GM11168 (cell line): Measurements from ENCODE around the gene EFCAB9.
"Not testable (repeated sequence)": the region's sequence is repeated elsewhere in the genome, so short reads cannot be mapped to it uniquely, and the experiment has no call there.

Experiments used
- in situ Hi-C: fragments of 300-500 bp; cut with MboI; formaldehyde crosslinking; loops from one replicate; pipeline ENCODE4 v1.12.0; 2022; ENCODE audit warnings: low sequenced_read_pairs; ENCODE audit not compliant: unreplicated experiment

EFCAB9 gene

DNA sequence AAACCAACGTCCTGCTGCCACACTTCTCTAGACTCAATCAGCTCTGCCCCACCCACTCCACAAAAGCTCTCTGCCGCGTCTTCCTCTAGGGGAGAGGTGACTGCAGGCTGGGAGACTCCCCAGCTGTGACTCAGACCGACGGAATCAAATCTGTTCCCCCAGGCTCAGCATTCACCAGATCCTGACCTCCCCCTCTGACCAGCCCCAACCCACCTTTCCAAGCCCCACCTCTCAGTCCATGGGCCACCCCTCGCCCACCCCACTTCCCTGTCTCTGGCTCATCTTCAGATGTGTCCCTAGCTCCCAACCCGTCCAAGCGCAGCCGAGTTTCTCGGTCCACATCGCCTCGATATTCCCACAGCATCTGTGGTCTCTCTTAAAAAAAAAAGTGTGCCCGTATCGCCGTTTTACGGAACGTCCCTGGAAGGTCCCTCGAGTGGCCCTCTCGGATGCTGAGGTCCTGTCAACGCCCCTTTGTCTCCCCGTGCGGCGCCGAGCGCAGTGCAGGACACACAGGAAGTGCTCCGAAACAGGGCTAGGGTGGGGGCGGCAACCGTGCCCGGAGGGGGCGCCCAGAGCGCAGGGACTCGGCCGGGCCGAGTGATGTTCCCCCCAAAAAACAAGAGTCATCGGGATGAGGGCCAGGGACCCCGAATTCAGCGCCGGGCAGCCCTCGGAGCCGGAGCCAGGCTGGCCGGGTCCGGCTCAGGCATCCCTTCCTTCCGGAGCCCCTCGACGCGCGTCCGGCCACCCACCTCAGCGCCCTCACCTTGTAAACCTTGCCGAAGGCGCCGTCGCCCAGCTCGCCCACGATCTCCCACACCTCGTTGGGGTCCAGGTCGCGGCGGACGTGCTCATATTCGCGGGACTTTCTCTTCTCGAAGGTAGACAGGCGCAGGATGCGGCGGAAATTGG is 6.6 kb upstream of the EFCAB9 start:
- in situ Hi-C loops: no loop called here

- in situ Hi-C loops: no loop called here
Observed at GRCh38 chr5:172188033-172188892, 5.7 kb upstream of the EFCAB9 start, which contains the start of gene STK10. TSS of gene STK10 (minus strand) at chr5:172188224. CDS start at chr5:172188042, 182 bp downstream.

DNA sequence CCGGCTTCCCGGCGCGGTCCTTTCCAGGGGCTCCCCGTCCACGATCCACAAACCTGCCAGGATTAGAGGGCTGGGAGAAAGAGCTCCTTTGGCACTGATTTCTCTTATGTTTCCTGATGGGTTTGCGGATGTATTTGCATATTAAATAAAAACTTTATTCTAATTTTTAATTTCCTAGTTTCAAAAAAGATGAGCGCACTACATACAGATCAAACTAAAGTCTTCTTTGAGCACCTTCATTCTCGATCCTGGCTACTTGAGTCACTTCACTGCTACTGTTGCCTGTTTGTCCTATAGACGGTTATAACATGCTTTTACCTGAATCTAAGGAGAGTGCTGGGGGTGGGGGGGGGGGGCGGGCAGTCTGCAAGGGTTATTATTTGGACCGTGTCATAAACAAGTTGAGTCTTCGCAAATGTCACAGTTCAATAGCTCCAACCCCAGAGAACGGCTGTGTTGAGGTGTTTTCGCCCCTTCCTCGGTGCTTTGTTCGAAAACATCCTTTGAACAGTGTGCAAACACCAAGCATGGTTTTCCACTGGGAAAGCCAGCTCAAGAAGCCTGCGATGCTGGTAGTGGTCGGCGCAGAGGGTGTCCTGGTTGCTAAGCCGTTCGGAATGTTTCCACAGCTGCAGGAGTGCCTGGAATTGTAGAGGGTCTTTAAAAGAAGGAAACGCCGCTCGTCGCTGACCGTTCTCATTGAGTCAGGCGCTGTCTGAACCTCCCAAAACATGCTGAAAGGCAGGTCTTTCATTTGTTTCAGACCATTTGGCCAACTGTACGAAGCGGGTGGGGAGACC is 4.9 kb upstream of the EFCAB9 start:
- in situ Hi-C loops: no loop called here

- in situ Hi-C loops: no loop called here
Observed at GRCh38 chr5:172189693-172190296, 4.2 kb upstream of the EFCAB9 start.

- in situ Hi-C loops: no loop called here
Observed at GRCh38 chr5:172194985-172195774, 1.2 kb downstream of the EFCAB9 start.

DNA sequence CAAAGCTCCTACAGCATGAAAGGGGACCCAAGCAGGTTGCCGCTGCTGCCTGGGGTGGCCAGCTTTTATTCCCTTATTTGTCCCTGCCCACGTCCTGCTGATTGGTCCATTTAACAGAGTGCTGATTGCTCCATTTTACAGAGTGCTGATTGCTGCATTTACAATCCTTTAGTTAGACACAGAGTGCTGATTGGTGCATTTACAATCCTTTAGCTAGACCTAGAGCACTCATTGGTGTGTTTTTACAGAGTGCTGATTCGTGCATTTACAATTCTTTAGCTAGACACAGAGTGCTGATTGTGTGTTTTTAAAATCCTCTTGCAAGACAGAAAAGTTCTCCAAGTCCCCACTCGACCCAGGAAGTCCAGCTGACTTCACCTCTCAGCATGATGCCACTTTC is 3.8 kb downstream of the EFCAB9 start:
- in situ Hi-C loops: not testable (repeated sequence)

GRCh38 chr5:172199446-172199845 is 5.5 kb downstream of the EFCAB9 start:
- in situ Hi-C loops: no loop called here

DNA sequence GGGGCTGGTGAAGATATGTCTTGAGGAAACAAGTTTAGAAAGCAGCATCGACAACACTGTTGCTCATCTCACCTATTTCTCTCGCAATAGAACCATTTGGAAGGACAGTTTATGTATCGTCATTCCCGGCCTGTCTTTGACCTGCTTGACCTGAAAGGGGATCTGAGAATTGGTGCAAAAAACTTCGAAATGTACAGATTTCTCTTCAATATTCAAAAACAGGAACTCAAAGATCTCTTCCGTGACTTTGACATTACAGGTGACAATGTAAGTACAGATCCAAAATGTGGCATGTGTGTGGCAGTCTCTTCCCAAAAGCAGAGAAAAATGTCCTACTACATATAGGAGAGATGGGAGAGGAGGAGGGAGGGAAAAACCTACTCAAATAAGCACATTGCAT is 6.5 kb downstream of the EFCAB9 start:
- in situ Hi-C loops: no loop called here

DNA sequence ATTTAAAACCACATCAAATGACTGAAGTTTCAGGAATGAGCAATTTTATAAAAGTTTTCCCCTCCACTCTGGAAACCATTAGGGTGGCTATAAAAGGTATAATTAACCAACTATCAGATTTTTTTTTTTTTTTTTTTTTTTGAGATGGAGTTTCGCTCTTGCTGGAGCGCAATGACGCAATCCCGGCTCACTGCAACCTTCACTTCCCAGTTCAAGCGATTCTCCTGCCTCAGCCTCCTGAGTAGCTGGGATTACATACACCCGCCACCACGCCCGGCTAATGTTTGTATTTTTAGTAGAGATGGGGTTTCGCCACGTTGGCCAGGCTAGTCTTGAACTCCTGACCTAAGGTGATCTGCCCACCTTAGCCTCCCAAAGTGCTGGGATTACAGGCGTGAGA is 12.0 kb downstream of the EFCAB9 start:
- in situ Hi-C loops: not testable (repeated sequence)

GRCh38 chr5:172207511-172207910 is 13.5 kb downstream of the EFCAB9 start:
- in situ Hi-C loops: no loop called here

DNA sequence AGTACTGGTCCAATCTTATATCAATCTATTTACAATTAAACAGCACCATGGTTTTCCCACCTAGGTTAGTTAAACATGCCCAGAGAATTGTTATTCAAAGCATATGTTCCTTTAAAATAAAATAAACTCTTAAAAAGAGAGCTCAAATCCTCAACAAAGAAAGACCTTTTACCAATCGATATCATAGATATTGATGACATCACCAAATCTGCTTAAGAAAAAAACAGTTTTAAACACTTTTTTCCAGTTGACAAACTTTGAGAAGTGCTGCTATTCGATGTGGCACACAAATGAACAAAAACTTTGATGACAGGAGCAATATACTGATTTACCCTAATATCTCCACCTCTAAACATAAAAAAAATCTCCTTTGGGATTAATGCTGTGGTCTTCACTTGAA is 15.7 kb downstream of the EFCAB9 start:
- in situ Hi-C loops: no loop called here

- in situ Hi-C loops: no loop called here
Observed at GRCh38 chr5:172211676-172212075, 17.7 kb downstream of the EFCAB9 start.

DNA sequence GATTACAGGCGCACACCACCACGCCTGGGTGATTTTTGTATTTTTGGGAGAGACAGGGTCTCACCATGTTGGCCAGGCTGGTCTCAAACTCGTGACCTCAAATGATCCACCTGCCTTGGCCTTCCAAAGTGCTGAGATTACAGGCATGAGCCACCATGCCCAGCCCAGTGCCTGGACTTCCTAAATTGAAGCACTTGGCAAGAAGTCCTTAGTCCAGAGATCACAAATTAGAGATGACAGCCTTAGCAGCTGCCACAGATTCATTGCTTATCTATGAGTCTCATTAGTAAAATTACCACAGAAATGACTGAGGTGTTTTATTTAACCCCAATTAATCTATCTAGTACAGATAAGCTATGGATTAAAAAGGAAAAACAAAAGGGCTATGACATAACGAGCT is 19.2 kb downstream of the EFCAB9 start:
- in situ Hi-C loops: no loop called here

DNA sequence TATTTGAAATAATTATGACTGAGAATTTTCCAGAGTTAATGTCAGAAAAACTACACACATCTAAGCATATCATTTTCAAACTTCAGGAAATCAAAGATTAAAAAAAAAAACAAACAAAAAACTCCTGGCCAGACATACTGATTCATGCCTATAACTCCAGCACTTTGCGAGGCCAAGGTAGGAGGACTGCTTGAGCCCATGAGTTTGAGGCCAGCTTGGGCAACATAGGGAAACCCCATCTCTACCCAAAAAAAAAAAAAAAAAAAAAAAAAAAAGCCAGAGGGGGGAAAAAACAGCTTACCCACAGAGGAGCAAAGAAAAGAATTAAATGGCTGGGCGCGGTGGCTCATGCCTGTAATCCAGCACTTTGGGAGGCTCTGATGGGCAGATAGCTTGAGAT is 22.4 kb downstream of the EFCAB9 start:
- in situ Hi-C loops: no loop called here

GRCh38 chr5:172219296-172219695 is 25.3 kb downstream of the EFCAB9 start:
- in situ Hi-C loops: no loop called here

GRCh38 chr5:172223901-172224873 is 30.2 kb downstream of the EFCAB9 start:
- in situ Hi-C loops: no loop called here

- in situ Hi-C loops: no loop called here
Observed at GRCh38 chr5:172224996-172225395, 31.0 kb downstream of the EFCAB9 start.

GRCh38 chr5:172229904-172230303 is 35.9 kb downstream of the EFCAB9 start:
- in situ Hi-C loops: loop anchor here (5.0 kb wide), 1 partner anchor 52 kb away; the partner anchor contains the start of gene UBTD2
